Right hindlimb (tissue), 1 donor: ENCODE measurements around the gene COCH.
"Not testable (repeated sequence)": the region's sequence is repeated elsewhere in the genome, so short reads cannot be mapped to it uniquely, and the experiment has no call there.

Source experiments
- DNase-seq: peaks from one replicate; pipeline ENCODE4 v3.0.0-alpha.2; 2018

COCH gene

GRCh38 chr14:30933937-30934336 lies 59.6 kb downstream of the COCH start:
- DNase-seq, result not testable (repeated sequence)

- no peak for DNase-seq
Observed at GRCh38 chr14:30935445-30935844, 61.1 kb downstream of the COCH start.

GRCh38 chr14:30938617-30939016 lies 64.3 kb downstream of the COCH start:
- DNase-seq, result no peak
